Thyroid gland (tissue), 4 donors: ENCODE measurements around the gene DDX42. TPM values are rescaled to one million over a fixed set of nuclear protein-coding genes. Genes with fewer than 3 reads are reported as not detected.

Experiments used
- DNase-seq, 2 donors: peaks; one replicate each; pipeline ENCODE4 v3.0.0-alpha.2; 2019
- H3K27ac ChIP-seq, 3 donors: fragments of 200-600 bp; sonication (generic); 1 replicate in 2 of 3; 2 replicates in 1 of 3; pipeline ENCODE4 v1.5.1; 2016 to 2019; ENCODE audit warnings: mild to moderate bottlenecking in 1 of 3, moderate library complexity in 1 of 3
- H3K27me3 ChIP-seq: fragments of 200-600 bp; sonication (generic); one replicate; pipeline ENCODE4 v1.5.1; 2019
- H3K36me3 ChIP-seq, 2 donors: fragments of 200-600 bp; sonication (generic); one replicate each; pipeline ENCODE4 v1.5.1; 2016 to 2019
- H3K4me1 ChIP-seq, 2 donors: fragments of 200-600 bp; sonication (generic); one replicate each; pipeline ENCODE4 v1.5.1; 2017 to 2019
- H3K4me3 ChIP-seq, 3 donors: fragments of 200-600 bp; sonication (generic); replicated peaks in 1 of 3; 1 replicate in 2 of 3; 2 replicates in 1 of 3; pipeline ENCODE4 v1.5.1; 2016; ENCODE audit warnings: mild to moderate bottlenecking in 1 of 3
- H3K9me3 ChIP-seq: fragments of 200-600 bp; sonication (generic); one replicate; pipeline ENCODE4 v1.5.1; 2017
- CTCF ChIP-seq, 6 experiments: fragments of 200-600 bp in 3 of 6; fragments of 450-650 bp in 3 of 6; sonication (generic) in 3 of 6; IDR thresholded peaks; one replicate each; pipeline ENCODE4 v1.5.1; 2016 to 2019; ENCODE audit warnings: antibody characterized with exemption in 6 of 6, mild to moderate bottlenecking in 2 of 6, inconsistent platforms in 1 of 6, moderate library complexity in 1 of 6
- POLR2A ChIP-seq, 2 donors: fragments of 450-650 bp; IDR thresholded peaks; one replicate each; pipeline ENCODE4 v1.6.1; 2017; ENCODE audit warnings: antibody characterized with exemption in 2 of 2, mild to moderate bottlenecking in 2 of 2, moderate library complexity in 1 of 2
- WGBS, 2 donors: methylation state at CpG; one replicate each; pipeline ENCODE4 v1.1.5; 2017; 5-methylcytosine and 5-hydroxymethylcytosine counted together
- intact Hi-C: fragments of 100-400 bp; cut with DNase I; formaldehyde crosslinking; loops from one replicate; pipeline ENCODE4 v1.15.1; 2023
- total RNA-seq, 4 donors: library from RNA; depleted of rRNA; stranded (reverse); fragments of >200 nt; gene quantifications; one replicate each; pipeline ENCODE4 v1.2.3, GENCODE V29; 2016

The DDX42 gene
- total RNA-seq, 4 donors from 2014 or later: 76.3 to 138 (median 89.1) TPM

DNA sequence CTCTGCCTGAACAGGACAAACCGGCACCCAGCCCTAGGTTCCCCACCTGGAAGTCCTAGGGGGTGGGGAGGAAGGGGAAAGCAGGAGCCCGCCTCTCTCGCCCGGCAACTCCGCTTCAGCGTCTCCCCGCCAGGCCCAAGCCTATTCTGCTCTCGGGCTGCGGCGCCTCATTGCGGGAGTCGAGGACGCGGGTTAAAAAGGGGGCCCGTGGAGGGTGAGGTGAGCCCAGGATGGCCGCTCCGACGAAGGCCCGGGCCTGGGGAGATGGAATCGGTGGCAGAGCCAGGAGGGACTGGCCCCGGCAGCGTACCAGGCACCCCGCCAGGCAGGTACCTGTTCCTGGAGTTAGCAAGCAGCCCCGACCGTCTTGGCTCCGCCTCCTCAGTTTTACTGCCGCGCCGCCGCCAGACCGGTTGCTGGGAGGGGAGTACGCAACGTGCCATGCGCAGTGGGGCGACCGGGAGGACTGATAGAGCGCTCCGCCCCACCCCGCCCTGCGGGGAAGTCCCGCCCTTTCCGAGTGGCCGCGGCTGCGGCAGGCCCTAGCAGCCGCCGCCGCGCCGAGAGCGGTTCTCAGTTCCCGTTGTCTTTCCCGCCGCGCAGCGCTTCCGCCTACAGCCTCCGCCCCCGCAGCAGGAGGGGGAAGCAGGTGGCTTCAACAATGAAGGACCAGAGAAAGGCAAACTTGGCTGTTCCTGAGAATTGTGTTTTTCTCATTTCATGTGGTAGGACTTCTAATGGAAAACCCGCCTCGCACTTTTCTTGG lies 32.4 kb upstream of the DDX42 start, which contains the start of gene STRADA:
Gene STRADA (minus strand): TSS at position 392 of the 766 bp plus-strand sequence. CDS start 13,430 bp downstream, outside the sequence.
- peak in 1 of 6 experiments; percentile 2 for TF ChIP-seq CTCF (IDR thresholded peaks at IDR 0.05)
- peak; percentile 72 to 95 for TF ChIP-seq POLR2A (IDR thresholded peaks at IDR 0.05)
- H3K4me3 ChIP-seq: peak within 1 kb of the TSS; percentile 50 to 92 (median 72)
- peaks cover 10% of the 10 kb centered on the region in 2 donors for H3K36me3 ChIP-seq
- H3K9me3 ChIP-seq: no peaks in the 10 kb centered on the region
- DNase-seq: peak; percentile 100
- peaks cover 7 to 12% of the 10 kb centered on the region in 2 donors for H3K4me1 ChIP-seq
- intact Hi-C loops: no loop called here
- 0% methylated on average over 14 of the region's 61 CpGs for WGBS, 2 donors
- peak within 1 kb of the TSS; percentile 78 to 93 (median 87) for H3K27ac ChIP-seq
- H3K27me3 ChIP-seq: no peaks in the 10 kb centered on the region

DNA sequence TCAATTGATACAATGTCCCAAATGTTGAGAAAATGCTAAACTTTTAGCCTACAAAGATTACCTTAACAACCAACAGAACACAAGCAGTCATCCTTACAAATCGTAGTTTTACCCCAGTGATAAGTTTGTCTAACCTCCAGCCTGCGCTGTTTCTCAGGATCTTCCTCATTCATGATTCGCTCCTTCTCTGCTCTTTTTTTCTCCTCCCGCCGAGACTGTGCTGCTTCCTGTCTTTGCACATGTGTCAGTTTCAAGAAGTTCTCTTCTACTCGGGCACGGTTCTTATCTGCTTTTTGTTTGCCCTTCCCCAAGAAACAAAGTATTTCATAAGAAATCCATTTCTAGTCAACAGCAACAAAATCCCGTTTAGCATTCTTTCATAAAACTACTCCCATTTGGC lies 22.2 kb upstream of the DDX42 start:
- Histone ChIP-seq H3K36me3 (peaks cover 30 to 66% of the 10 kb centered on the region in 2 donors), H3K9me3 (no peaks in the 10 kb centered on the region), H3K27me3 (no peaks in the 10 kb centered on the region), H3K4me1 (no peaks in the 10 kb centered on the region), H3K4me3 (no peak overlapping the region), H3K27ac (no peak overlapping the region)
- WGBS, 2 donors: 85 to 88% methylated on average over 8 of the region's 8 CpGs
- TF ChIP-seq POLR2A (IDR thresholded peaks at IDR 0.05): no peak
- TF ChIP-seq CTCF (IDR thresholded peaks at IDR 0.05): no peak
- intact Hi-C loops: no loop called here
- no peak for DNase-seq

- peaks cover 0 to 8% of the 10 kb centered on the region in 2 donors for H3K4me1 ChIP-seq
- 93 to 97% methylated on average over 1 of the region's 1 CpG for WGBS, 2 donors
- DNase-seq: no peak
- H3K27me3 ChIP-seq: no peaks in the 10 kb centered on the region
- TF ChIP-seq CTCF (IDR thresholded peaks at IDR 0.05) (no peak), POLR2A (IDR thresholded peaks at IDR 0.05) (no peak)
- H3K27ac ChIP-seq: no peak overlapping the region
- H3K36me3 ChIP-seq: peaks cover 30 to 59% of the 10 kb centered on the region in 2 donors
- H3K9me3 ChIP-seq: no peaks in the 10 kb centered on the region
- no peak overlapping the region for H3K4me3 ChIP-seq
- intact Hi-C loops: no loop called here
Measured at GRCh38 chr17:63752707-63753106, 21.3 kb upstream of the DDX42 start.

GRCh38 chr17:63753215-63753614 lies 20.8 kb upstream of the DDX42 start:
- DNase-seq: no peak
- Histone ChIP-seq H3K4me1 (peaks cover 0 to 10% of the 10 kb centered on the region in 2 donors), H3K27me3 (no peaks in the 10 kb centered on the region), H3K27ac (no peak overlapping the region), H3K36me3 (peaks cover 26 to 54% of the 10 kb centered on the region in 2 donors), H3K9me3 (no peaks in the 10 kb centered on the region), H3K4me3 (no peak overlapping the region)
- TF ChIP-seq POLR2A (IDR thresholded peaks at IDR 0.05): no peak
- no peak for TF ChIP-seq CTCF (IDR thresholded peaks at IDR 0.05)
- intact Hi-C loops: no loop called here
- 88 to 95% methylated on average over 1 of the region's 1 CpG for WGBS, 2 donors

GRCh38 chr17:63754046-63754445 lies 19.9 kb upstream of the DDX42 start:
- H3K9me3 ChIP-seq: no peaks in the 10 kb centered on the region
- H3K4me3 ChIP-seq: no peak overlapping the region
- no peak for DNase-seq
- H3K4me1 ChIP-seq: peaks cover 0 to 10% of the 10 kb centered on the region in 2 donors
- no peaks in the 10 kb centered on the region for H3K27me3 ChIP-seq
- no peak overlapping the region for H3K27ac ChIP-seq
- TF ChIP-seq POLR2A (IDR thresholded peaks at IDR 0.05) (no peak), CTCF (IDR thresholded peaks at IDR 0.05) (no peak)
- intact Hi-C loops: no loop called here
- 87 to 97% methylated on average over 3 of the region's 3 CpGs for WGBS, 2 donors
- peaks cover 21 to 54% of the 10 kb centered on the region in 2 donors for H3K36me3 ChIP-seq
